CD4-positive, alpha-beta memory T cell (primary cell): ENCODE results near the gene TSR3. TPM values are rescaled to one million over a fixed set of nuclear protein-coding genes. Genes with fewer than 3 reads are reported as not detected.

Experiments used
- CTCF ChIA-PET: fragments of 350-600 bp; sonication (Branson Sonifier 250); formaldehyde crosslinking; loops from one replicate; lab custom pipeline; 2021; ENCODE audit warnings: inconsistent platforms; ENCODE audit not compliant: partially characterized antibody; lab: Charles Lee
- POLR2A ChIA-PET: fragments of 350-600 bp; sonication (Branson Sonifier 250); formaldehyde crosslinking; loops from one replicate; lab custom pipeline; 2021; ENCODE audit not compliant: partially characterized antibody; lab: Charles Lee
- DNase-seq, 5 donors: peaks; one replicate each; pipeline versions ENCODE4 v3.0.0 to v3.0.0-alpha.2; 2020 to 2022; ENCODE audit warnings: mixed read lengths in 1 of 5
- H3K27ac ChIP-seq: one replicate; pipeline ENCODE4 v1.7.0; 2013; ENCODE audit warnings: low read depth, low read length
- H3K27me3 ChIP-seq: 2 replicates; pipeline ENCODE4 v1.7.0; 2013; ENCODE audit warnings: mild to moderate bottlenecking, low read length, moderate library complexity; ENCODE audit not compliant: insufficient read depth
- H3K36me3 ChIP-seq: 2 replicates; pipeline ENCODE4 v1.7.0; 2013; ENCODE audit warnings: mild to moderate bottlenecking, low read length, moderate library complexity; ENCODE audit not compliant: insufficient read depth
- H3K4me1 ChIP-seq: 2 replicates; pipeline ENCODE4 v1.7.0; 2013; ENCODE audit warnings: mild to moderate bottlenecking, low read length, moderate library complexity; ENCODE audit not compliant: insufficient read depth
- H3K4me3 ChIP-seq, 2 donors: one replicate each; pipeline ENCODE4 v1.7.0; 2013; ENCODE audit warnings: low read length in 2 of 2, mild to moderate bottlenecking in 1 of 2
- H3K9me3 ChIP-seq, 2 donors: one replicate each; pipeline ENCODE4 v1.7.0; 2013; ENCODE audit warnings: low read length in 2 of 2, control low read depth in 1 of 2; ENCODE audit not compliant: control insufficient read depth in 1 of 2
- H3K27ac Mint-ChIP-seq, 7 donors: one replicate each; pipeline ENCODE4 v1.8.0; 2020 to 2021; ENCODE audit warnings: mixed read lengths in 7 of 7, mild to moderate bottlenecking in 6 of 7, inconsistent platforms in 3 of 7, moderate library complexity in 3 of 7
- H3K27me3 Mint-ChIP-seq, 2 donors: one replicate each; pipeline ENCODE4 v1.8.0; 2020 to 2021; ENCODE audit warnings: mixed read lengths in 2 of 2
- H3K36me3 Mint-ChIP-seq, 2 donors: one replicate each; pipeline ENCODE4 v1.8.0; 2020 to 2021; ENCODE audit warnings: mixed read lengths in 2 of 2, inconsistent platforms in 1 of 2, mild to moderate bottlenecking in 1 of 2
- H3K4me1 Mint-ChIP-seq, 4 donors: one replicate each; pipeline ENCODE4 v1.8.0; 2020 to 2021; ENCODE audit warnings: mixed read lengths in 4 of 4, mild to moderate bottlenecking in 1 of 4
- H3K4me3 Mint-ChIP-seq, 8 donors: one replicate each; pipeline ENCODE4 v1.8.0; 2020 to 2021; ENCODE audit warnings: mixed read lengths in 8 of 8, mild to moderate bottlenecking in 7 of 8, moderate library complexity in 6 of 8, inconsistent platforms in 3 of 8
- H3K9me3 Mint-ChIP-seq, 8 donors: one replicate each; pipeline ENCODE4 v1.8.0; 2020 to 2021; ENCODE audit warnings: mixed read lengths in 8 of 8, mild to moderate bottlenecking in 5 of 8, inconsistent platforms in 3 of 8, moderate library complexity in 1 of 8
- intact Hi-C: fragments of 100-400 bp; cut with micrococcal nuclease; formaldehyde crosslinking; loops from one replicate; pipeline ENCODE4 v1.15.1; 2023
- polyA plus RNA-seq, 2 donors: library from polyadenylated mRNA; unstranded; fragments of 300-500 nt; fragmentation: Illumina TruSeq; gene quantifications; one replicate each; pipeline ENCODE4 v1.2.3, GENCODE V29; 2021
- total RNA-seq, 2 experiments: library from RNA; stranded (reverse); gene quantifications; one replicate each; pipeline ENCODE4 v1.2.3, GENCODE V29; 2021

The TSR3 gene
- total and polyA plus RNA-seq, 4 experiments from 2014 or later = 38.1 to 116 (median 69.7) TPM

DNA sequence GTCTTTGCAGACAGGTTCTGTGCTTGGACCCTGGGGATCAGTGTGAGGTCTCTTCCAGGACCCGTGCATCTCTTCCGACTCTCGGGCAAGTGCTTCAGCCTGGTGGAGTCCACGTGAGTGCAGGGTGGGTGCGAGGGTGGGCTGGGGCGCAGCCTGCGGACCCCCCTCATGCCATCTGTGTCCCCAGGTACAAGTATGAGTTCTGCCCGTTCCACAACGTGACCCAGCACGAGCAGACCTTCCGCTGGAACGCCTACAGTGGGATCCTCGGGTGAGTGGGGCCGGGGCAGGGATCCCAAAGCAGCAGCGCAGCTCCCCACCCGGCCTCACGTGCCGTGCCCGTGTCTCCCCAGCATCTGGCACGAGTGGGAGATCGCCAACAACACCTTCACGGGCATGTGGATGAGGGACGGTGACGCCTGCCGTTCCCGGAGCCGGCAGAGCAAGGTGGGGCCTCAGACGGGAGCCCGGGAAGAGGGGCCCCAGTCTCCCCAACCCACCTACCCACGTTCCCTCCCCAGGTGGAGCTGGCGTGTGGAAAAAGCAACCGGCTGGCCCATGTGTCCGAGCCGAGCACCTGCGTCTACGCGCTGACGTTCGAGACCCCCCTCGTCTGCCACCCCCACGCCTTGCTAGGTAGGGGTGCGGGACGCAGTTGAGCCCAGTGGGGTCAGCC is 10.1 kb upstream of the TSR3 start:
- Histone ChIP-seq H3K27ac (no peak overlapping the region), H3K4me3 (no peak overlapping the region), H3K9me3 (no peaks in the 10 kb centered on the region), H3K27me3 (no peaks in the 10 kb centered on the region), H3K36me3 (peaks cover 27% of the 10 kb centered on the region), H3K4me1 (peaks cover 4% of the 10 kb centered on the region)
- Mint-ChIP-seq H3K4me1 (peaks cover 0 to 8% (median 2%) of the 10 kb centered on the region in 4 donors), H3K36me3 (peaks cover 11 to 31% of the 10 kb centered on the region in 2 donors), H3K4me3 (no peak overlapping the region), H3K27ac (no peak overlapping the region), H3K27me3 (no peaks in the 10 kb centered on the region), H3K9me3 (no peaks in the 10 kb centered on the region)
- ChIA-PET CTCF (no interaction called here), POLR2A (interaction anchor here (1.2 kb wide), 1 partner anchor 8 kb away, joined by 3 read pairs; no protein-coding TSS in a partner anchor)
- DNase-seq = no peak
- intact Hi-C loops = loop anchor here (5.0 kb wide), 1 partner anchor 565 kb away; no protein-coding TSS in a partner anchor

DNA sequence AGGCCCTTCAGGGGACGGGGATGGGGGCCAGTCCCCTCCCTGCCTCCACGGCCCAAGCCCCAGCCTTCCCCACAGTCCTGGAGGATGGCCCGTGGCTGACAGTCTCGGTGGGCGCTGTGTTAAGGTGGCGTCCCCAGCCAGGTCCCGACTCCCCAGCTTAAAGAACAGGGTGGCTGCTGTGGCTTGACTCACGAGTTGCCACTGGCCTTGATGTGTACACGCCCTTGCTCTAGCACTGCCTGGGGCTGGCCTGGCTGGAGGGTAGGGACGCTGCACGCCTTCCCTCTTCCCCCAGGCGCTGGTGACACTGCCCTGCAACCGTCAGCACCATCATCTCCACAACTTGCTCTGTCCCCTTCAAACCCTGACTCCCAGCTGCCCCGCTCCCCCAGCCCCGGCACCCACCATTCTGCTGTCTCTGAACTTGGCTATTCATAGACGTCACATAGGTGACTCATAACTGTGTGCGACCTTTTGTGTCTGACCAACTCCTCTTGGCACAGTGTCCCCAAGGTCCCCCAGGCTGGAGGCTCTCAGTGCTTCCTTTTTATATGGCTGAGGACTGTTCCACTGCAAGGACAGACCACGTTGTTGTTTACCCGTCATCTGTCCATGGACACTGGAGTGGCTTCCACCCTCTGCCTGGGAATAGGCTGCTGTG is 6.4 kb upstream of the TSR3 start:
- no peak overlapping the region for H3K27ac ChIP-seq
- H3K4me1 ChIP-seq = peaks cover 4% of the 10 kb centered on the region
- H3K9me3 ChIP-seq = no peaks in the 10 kb centered on the region
- H3K27me3 ChIP-seq = no peaks in the 10 kb centered on the region
- H3K36me3 Mint-ChIP-seq = peaks cover 0 to 11% of the 10 kb centered on the region in 2 donors
- ChIA-PET POLR2A (no interaction called here), CTCF (no interaction called here)
- no peaks in the 10 kb centered on the region for H3K27me3 Mint-ChIP-seq
- intact Hi-C loops = no loop called here
- H3K9me3 Mint-ChIP-seq = no peaks in the 10 kb centered on the region
- no peak overlapping the region for H3K4me3 ChIP-seq
- peak overlapping the region in 1 of 8 donors; percentile 45 for H3K4me3 Mint-ChIP-seq
- peaks cover 9% of the 10 kb centered on the region for H3K36me3 ChIP-seq
- H3K27ac Mint-ChIP-seq = peak overlapping the region in 2 of 7 donors; percentile 35 to 60
- H3K4me1 Mint-ChIP-seq = peaks cover 12 to 30% (median 15%) of the 10 kb centered on the region in 4 donors
- no peak for DNase-seq

DNA sequence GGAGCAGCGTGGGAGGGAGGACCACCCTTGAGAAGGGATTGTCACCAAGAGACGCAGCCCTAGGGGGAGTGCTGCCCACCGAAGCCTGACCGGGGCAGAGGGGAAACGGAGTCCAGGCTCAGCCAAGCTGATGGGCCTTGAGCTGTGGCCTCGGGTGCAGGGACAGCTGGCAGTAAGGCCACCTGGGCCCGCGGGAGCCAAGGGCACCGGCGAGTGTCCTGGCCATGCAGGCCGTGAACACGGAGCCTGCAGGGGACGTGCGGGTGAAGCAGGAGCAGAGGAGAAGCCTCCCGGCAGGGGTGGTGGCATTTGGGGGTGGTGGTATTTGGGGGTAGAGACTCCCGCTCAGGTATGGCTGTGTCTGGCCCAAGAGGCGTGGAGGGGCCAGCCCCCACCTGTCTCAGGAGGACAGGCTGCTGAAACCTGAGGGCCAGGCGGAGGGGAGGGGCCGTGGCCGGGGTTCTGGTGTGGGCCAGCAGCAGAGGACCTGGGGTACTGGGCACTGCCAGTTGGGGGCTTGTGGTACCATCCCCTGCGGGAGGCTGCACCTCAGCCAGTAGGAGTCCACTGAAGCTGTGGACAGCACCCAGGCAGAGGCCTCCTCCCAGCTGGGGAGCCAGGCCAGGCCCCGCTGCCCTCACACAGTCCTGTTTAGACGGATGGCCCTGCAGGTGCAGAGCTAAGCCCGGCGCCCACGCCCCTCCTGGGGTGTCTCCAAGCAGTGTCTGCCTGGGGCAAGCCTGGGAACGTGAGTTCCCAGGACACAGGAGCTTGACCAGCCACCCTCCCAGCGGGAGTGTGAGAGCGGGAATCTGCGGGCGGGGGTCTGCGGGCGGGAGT is 4.6 kb upstream of the TSR3 start:
- CTCF ChIA-PET = no interaction called here

DNA sequence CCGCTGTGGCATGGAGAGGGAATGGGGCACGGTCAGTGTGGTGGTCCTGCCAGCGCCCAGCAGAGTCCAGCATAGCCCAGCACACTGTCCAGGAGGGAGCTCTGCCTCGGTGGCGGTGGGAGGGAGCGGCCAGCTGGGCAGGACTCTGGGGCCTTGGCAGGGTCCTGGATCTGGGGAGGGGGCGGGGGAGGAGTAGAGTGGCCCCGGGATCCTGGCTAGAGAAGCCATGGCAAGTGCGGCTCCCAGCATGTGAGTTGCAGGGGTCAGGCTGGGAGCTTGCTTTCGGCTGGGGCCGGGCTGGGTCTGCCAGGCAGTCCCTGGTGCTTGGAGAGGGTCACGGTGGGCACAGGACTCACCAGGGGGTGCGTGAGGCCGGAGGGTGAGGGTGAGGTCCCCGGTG is 3.9 kb upstream of the TSR3 start:
- H3K4me3 ChIP-seq = no peak overlapping the region

More for the DNA sequence above, 4.6 kb upstream of the TSR3 start:
- H3K27me3 ChIP-seq = no peaks in the 10 kb centered on the region
- no peak for DNase-seq
- POLR2A ChIA-PET = no interaction called here
- peak overlapping the region in 2 of 7 donors; percentile 50 to 51 for H3K27ac Mint-ChIP-seq
- no peaks in the 10 kb centered on the region for H3K27me3 Mint-ChIP-seq
- no peak overlapping the region for H3K4me3 Mint-ChIP-seq
- no peak overlapping the region for H3K4me3 ChIP-seq
- no peak overlapping the region for H3K27ac ChIP-seq
- no peaks in the 10 kb centered on the region for H3K36me3 ChIP-seq
- H3K9me3 Mint-ChIP-seq = peaks cover 0 to 7% (median 0%) of the 10 kb centered on the region in 8 donors
- H3K4me1 ChIP-seq = peaks cover 12% of the 10 kb centered on the region
- intact Hi-C loops = no loop called here
- no peaks in the 10 kb centered on the region for H3K9me3 ChIP-seq
- peaks cover 18 to 41% (median 22%) of the 10 kb centered on the region in 4 donors for H3K4me1 Mint-ChIP-seq
- peaks cover 0 to 10% of the 10 kb centered on the region in 2 donors for H3K36me3 Mint-ChIP-seq

DNA sequence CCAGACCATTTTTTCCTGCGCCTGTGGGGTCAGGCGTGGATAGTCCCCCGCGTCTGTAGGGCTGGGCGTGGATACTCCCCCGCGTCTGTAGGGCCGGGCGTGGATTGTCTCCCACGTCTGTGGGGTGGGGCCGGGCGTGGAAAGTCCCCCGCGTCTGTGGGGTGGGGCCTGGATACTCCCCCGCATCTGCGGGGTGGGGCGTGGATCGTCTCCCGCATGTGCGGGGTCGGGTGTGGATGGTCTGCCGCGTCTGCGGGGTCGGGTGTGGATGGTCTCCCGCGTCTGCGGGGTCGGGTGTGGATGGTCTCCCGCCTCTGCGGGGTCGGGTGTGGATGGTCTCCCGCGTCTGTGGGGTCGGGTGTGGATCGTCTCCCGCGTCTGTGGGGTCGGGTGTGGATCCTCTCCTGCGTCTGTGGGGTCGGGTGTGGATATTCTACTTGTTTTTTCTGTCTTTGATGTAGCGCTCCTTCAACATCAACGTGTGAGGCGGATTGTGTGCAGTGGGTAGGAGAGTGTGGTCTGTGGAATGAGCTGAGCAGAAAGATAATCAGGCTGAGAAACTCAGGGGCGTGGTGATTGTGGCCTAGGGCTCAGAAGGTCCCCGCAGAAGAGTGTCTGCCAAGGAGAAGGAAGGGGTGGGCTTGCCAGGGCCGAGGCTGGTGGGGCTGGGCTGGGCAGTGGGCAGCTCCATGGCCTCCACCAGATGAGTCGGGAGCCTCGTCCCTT is 3.3 kb upstream of the TSR3 start:
- H3K36me3 ChIP-seq = peaks cover 6% of the 10 kb centered on the region
- ChIA-PET CTCF (no interaction called here), POLR2A (interaction anchor here (0.9 to 1.8 kb wide), 4 partner anchors 13 to 66 kb away, joined by 3 to 4 read pairs (median 4); partner anchors contain the start of genes UBE2I and UQCC4)
- Mint-ChIP-seq H3K9me3 (peaks cover 0 to 9% (median 0%) of the 10 kb centered on the region in 8 donors), H3K27ac (peak overlapping the region in 3 of 7 donors; percentile 7 to 91 (median 69)), H3K27me3 (no peaks in the 10 kb centered on the region), H3K4me3 (peak overlapping the region in 2 of 8 donors; percentile 46 to 57), H3K36me3 (peaks cover 3 to 7% of the 10 kb centered on the region in 2 donors), H3K4me1 (peaks cover 18 to 53% (median 28%) of the 10 kb centered on the region in 4 donors)
- no peak for DNase-seq
- H3K4me1 ChIP-seq = peaks cover 23% of the 10 kb centered on the region
- H3K9me3 ChIP-seq = no peaks in the 10 kb centered on the region
- intact Hi-C loops = no loop called here
- H3K4me3 ChIP-seq = no peak overlapping the region
- no peaks in the 10 kb centered on the region for H3K27me3 ChIP-seq
- H3K27ac ChIP-seq = no peak overlapping the region

More for the DNA sequence above, 3.9 kb upstream of the TSR3 start:
- Mint-ChIP-seq H3K27ac (peak overlapping the region in 2 of 7 donors; percentile 51 to 91), H3K9me3 (peaks cover 0 to 7% (median 0%) of the 10 kb centered on the region in 8 donors), H3K36me3 (peaks cover 0 to 10% of the 10 kb centered on the region in 2 donors), H3K4me1 (peaks cover 18 to 47% (median 24%) of the 10 kb centered on the region in 4 donors), H3K4me3 (no peak overlapping the region), H3K27me3 (no peaks in the 10 kb centered on the region)
- CTCF ChIA-PET = no interaction called here
- Histone ChIP-seq H3K27ac (no peak overlapping the region), H3K27me3 (no peaks in the 10 kb centered on the region), H3K4me1 (peaks cover 17% of the 10 kb centered on the region), H3K9me3 (no peaks in the 10 kb centered on the region), H3K36me3 (peaks cover under 1% of the 10 kb centered on the region)
- POLR2A ChIA-PET = no interaction called here
- no peak for DNase-seq
- intact Hi-C loops = no loop called here

DNA sequence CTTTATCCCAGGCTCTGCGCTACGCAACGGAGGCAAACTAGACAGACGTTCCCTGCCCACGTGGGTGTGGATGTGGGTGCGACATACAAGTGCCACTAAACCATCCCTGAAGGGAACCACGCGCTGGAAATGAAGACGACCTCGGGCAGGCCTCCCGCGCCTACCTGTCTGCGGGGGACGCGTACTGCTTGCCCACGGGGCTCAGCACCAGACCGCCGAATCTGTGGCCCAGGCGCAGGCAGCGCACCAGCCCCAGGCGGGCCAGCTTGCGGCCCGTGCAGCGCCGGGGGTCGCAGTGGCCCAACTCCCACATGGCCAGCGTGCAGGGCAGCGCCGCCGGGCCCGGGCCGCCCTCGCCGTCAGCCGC is 480 bp downstream of the TSR3 start:
- DNase-seq = peak in 1 of 5 donors; percentile 22
- H3K9me3 Mint-ChIP-seq = peaks cover 0 to 11% (median 0%) of the 10 kb centered on the region in 8 donors
- peaks cover 17% of the 10 kb centered on the region for H3K36me3 ChIP-seq
- H3K27me3 Mint-ChIP-seq = no peaks in the 10 kb centered on the region
- intact Hi-C loops = loop anchor here (1.0 kb wide), 1 partner anchor 42 kb away; the partner anchor contains the start of gene UBE2I
- no peaks in the 10 kb centered on the region for H3K27me3 ChIP-seq
- H3K4me3 ChIP-seq = peak overlapping the region; percentile 17 to 82
- ChIA-PET CTCF (no interaction called here), POLR2A (interaction anchor here (1.1 to 1.9 kb wide), 5 partner anchors 9 to 42 kb away, joined by 3 to 7 read pairs (median 3); partner anchors contain the start of gene UBE2I)
- peak overlapping the region in 6 of 7 donors; percentile 66 to 90 (median 84) for H3K27ac Mint-ChIP-seq
- H3K36me3 Mint-ChIP-seq = peaks cover 4 to 8% of the 10 kb centered on the region in 2 donors
- H3K9me3 ChIP-seq = no peaks in the 10 kb centered on the region
- H3K4me3 Mint-ChIP-seq = peak overlapping the region; percentile 74 to 86 (median 79)
- peak overlapping the region; percentile 75 for H3K27ac ChIP-seq
- peaks cover 23% of the 10 kb centered on the region for H3K4me1 ChIP-seq
- peaks cover 18 to 48% (median 29%) of the 10 kb centered on the region in 4 donors for H3K4me1 Mint-ChIP-seq
